Medulla oblongata (tissue), 1 donor: ENCODE results near the gene TOLLIP.

ENCODE experiments used
- DNase-seq: peaks from one replicate; pipeline ENCODE4 v3.0.0-alpha.2; 2015; ENCODE audit errors: extremely low spot score

TOLLIP gene

GRCh38 chr11:1232021-1232882 lies 77.2 kb downstream of the TOLLIP start:
- DNase-seq = no peak

DNA sequence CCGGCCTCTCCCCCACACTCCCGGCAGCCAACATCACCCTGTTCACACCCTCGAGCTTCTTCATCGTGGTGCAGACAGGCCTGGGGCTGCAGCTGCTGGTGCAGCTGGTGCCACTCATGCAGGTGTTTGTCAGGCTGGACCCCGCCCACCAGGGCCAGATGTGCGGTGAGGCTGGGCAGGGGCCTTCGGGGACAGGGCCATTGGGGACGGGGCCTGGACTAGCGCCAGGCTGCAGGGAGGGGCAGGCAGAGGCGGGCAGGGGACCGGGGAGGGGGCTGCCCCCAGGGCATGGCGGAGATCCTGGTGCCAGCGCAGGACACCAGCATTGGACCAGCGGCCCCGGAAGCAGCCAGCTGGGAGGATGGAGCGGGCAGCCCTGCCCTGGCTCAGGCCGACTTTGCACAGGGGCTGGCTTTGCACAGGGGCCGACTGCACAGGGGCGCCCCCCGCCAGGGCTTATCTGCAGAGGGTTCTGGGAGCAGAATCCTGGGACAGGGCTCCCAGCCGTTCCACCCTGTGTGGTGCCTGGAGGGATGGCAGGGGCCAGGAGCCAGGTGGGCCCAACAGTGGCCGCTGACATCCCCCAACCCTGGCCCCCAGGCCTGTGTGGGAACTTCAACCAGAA lies 77.9 kb downstream of the TOLLIP start:
- DNase-seq = no peak

DNA sequence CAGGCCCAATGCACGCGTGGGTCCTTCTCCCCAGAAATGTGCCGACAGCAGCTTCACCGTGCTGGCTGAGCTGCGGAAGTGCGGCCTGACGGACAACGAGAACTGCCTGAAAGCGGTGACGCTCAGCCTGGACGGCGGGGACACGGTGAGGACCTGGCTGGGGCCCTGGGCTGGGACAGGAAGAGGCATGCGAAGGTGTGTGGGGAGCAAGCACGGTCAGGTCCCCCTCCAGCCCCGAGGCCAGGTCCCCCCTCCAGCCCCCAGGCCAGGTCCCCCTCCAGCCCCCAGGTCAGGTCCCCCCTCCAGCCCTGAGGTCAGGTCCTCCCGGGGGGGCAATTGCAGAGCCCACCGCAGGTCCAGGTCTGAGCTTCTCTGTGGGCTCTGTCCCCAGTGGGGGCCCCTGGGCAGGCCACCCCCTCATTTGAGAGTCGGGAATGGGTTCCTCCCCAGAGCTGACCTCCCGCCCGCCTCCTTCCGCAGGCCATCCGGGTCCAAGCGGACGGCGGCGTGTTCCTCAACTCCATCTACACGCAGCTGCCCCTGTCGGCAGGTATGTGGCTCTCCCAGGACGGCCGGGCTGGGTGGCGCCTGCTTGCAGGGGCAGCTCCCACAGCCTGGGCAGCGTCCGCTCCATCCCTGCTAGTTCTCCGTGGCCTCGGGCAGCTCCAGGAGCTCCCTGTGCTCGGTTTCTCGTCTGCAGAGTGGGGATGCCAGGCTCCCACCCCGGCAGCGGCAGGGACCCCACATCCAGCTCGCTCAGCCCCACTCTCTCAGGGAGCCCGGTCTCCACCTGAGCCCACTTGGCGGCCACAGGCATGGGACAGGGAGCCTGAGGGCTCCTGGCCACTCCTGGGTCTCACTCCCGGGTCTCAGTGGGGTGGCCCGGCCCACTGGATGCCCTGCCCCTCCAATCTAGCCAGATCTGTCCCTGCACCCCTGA lies 78.7 kb downstream of the TOLLIP start:
- no peak for DNase-seq

DNA sequence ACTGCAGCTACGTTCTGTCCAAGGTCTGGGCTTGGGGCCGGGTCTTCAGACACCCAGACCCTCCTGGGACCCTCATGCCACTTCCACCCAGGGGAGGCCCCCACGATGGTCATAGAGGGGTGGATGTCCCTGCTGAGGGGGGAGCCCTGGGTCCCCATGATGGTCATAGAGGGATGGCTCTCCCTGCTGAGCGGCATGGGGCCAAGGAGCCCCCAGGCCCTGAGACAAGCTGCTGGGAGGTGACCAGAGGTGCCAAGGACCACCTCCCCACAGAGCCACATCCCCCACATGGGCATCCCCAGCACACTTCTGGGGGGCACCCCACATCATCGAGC lies 79.3 kb downstream of the TOLLIP start:
- DNase-seq = no peak

DNA sequence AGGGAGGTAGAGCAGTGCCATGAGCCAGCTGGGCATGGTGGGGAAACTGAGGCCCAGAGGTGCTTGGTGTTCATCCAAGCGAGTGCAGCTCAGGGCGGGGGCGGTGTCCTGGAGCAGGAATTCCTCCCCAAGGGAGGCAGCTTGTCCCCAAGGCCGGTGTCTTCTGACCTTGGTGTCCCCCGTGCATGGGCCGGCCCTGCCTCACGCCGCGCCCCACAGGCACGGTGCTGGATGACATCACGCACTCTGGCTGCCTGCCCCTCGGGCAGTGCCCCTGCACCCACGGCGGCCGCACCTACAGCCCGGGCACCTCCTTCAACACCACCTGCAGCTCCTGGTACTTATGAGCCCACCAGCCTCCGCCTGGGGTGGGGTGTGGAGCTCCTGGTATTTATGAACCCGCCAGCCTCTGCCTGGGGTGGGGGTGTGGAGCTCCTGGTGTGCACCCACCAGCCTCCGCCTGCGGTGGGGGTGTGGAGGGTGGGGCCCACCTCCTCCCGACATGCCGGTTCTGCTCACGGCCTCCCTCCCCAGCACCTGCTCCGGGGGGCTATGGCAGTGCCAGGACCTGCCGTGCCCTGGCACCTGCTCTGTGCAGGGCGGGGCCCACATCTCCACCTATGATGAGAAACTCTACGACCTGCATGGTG lies 79.8 kb downstream of the TOLLIP start:
- no peak for DNase-seq

- DNase-seq = no peak
Measured at GRCh38 chr11:1228921-1229451, 80.4 kb downstream of the TOLLIP start.

DNA sequence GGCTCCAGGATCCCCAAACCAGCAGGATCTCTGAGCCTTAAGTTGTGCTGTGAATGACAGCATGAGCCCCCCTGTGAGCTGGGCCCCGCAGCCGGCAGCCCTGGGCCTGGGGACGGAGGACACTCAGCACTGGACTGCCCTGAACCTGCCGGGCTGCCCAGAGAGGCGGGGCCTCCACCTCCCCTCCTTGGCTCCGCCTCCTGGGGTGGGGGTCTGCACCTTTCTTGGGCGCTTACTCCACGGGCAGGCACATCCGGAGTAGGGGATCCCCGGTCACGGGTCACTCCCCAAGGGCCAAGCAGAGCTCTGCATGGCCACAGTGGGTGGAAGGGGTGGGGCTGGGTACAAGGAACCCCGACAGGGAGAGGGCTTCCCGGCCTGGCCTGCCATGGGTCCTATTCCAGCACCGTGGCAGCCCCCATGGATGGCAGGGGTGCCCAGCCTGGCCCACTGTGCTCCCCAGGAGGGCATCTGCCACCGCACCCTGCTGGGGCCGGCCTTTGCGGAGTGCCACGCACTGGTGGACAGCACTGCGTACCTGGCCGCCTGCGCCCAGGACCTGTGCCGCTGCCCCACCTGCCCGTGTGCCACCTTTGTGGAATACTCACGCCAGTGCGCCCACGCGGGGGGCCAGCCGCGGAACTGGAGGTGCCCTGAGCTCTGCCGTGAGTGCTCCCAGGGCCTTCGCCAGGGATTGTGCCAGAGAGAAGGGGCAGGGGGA lies 81.2 kb downstream of the TOLLIP start:
- no peak for DNase-seq

DNA sequence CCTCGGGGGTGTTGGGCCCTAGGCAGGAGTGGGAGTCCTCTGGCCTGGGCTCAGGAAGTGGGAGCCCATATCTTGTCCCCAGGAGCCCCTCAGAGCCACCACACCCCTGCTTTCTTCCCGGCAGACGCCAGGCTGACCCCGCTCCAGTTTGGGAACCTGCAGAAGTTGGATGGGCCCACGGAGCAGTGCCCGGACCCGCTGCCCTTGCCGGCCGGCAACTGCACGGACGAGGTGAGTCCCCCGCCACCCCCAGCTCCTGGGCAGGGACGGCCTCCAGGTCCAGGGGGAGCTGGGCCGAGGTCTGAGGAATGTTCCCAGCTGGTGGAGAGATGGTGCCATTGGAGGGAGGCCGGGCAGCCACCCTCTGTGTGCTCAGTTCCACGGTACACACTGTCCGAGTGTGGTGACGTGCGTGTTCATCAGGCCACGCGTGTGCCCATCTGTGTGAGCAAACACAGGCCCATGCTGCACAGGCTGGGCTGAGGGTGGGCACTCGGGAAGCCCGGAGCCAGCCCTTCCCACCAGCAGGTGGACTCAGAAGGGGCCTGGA lies 81.8 kb downstream of the TOLLIP start:
- no peak for DNase-seq

GRCh38 chr11:1226986-1227550 lies 82.4 kb downstream of the TOLLIP start:
- DNase-seq = no peak

DNA sequence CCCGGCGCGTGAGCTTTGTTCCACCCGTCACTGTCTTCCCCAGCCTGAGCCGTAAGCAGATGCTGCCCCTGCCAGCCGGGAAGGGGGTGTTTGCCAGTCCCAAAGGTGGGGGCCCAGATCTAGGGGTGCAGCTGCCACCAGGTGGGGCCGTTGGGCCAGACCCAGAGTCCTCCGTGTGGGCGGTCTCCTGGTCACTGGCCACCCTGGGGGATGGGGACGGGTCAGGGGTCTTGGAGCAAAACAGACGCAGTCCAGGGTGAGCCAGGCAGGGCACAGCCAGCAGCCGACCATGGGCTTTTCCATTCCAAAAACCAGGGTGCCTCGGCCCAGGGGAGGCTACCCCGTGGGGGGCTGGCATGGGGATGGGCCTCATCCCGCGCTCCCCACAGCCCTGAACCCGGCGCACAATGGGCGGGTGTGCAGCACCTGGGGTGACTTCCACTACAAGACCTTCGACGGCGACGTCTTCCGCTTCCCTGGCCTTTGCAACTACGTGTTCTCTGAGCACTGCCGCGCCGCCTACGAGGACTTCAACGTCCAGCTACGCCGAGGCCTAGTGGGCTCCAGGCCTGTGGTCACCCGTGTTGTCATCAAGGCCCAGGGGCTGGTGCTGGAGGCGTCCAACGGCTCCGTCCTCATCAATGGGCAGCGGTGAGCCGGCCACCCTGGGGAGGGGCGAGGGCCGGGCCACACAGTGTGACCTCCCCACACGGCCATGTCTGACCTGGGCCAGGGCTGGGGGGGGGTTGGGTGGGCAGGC lies 83.0 kb downstream of the TOLLIP start:
- no peak for DNase-seq

DNA sequence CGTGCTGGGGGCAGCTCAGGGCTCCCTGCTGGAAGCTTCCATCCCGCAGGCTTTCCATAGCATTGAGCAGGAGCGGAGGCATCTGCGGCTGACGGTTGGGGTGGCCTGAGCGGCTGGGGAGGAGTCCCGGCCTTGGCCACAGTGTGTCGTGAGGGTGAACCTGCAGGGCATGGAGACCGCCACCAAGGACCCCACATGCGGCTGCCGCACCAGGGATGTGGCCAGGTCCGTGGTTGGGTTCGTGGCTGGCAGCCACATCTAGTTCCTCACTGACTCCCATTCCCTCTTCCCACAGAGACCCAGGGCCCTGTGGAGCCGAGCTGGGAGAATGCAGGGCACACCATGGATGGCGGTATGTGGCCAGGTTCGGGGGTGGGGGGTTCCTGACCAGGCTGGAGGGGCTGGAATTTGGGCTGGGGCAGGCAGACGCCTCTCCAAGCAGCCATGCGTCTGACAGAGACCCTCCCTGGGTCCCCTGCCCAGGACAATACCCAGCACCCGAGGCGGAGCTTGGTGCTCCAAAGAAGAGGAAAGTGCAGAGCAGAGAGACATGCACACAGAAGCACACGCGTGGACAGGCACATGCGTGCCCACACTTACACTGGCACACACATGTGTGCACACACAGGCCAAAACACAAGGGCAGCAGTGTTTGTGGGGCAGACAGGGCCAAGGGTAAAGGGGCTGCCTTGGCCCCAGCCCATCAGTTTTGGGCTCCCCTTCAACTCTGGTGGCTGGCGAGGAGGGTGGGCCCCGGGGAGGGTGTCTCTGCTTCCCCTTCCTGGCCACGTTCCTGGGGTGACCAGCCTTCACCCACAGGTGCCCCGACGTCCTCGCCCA lies 83.8 kb downstream of the TOLLIP start:
- DNase-seq = no peak

- DNase-seq = no peak
Measured at GRCh38 chr11:1224491-1225385, 84.7 kb downstream of the TOLLIP start.
